ENCODE measurements around the gene TBCEL.

- no peak for TF ChIP-seq CTCF (IDR thresholded peaks at IDR 0.05; ENCODE audit: low read length)
- no peak for TF ChIP-seq EZH2phosphoT487 (IDR thresholded peaks at IDR 0.05; ENCODE audit: low read length)
Observed at GRCh38 chr11:121105063-121105480, 81.2 kb downstream of the TBCEL start.
